ENCODE measurements around the gene PIM1. TPM values are rescaled to one million over a fixed set of nuclear protein-coding genes. Genes with fewer than 3 reads are reported as not detected.

Gene PIM1
- total and polyA plus RNA-seq, 9 of the 15 experiments (the other 6 are each of a cell fraction or from before 2014, with no cell fraction given) = 19.0 to 789 (median 212) TPM

DNA sequence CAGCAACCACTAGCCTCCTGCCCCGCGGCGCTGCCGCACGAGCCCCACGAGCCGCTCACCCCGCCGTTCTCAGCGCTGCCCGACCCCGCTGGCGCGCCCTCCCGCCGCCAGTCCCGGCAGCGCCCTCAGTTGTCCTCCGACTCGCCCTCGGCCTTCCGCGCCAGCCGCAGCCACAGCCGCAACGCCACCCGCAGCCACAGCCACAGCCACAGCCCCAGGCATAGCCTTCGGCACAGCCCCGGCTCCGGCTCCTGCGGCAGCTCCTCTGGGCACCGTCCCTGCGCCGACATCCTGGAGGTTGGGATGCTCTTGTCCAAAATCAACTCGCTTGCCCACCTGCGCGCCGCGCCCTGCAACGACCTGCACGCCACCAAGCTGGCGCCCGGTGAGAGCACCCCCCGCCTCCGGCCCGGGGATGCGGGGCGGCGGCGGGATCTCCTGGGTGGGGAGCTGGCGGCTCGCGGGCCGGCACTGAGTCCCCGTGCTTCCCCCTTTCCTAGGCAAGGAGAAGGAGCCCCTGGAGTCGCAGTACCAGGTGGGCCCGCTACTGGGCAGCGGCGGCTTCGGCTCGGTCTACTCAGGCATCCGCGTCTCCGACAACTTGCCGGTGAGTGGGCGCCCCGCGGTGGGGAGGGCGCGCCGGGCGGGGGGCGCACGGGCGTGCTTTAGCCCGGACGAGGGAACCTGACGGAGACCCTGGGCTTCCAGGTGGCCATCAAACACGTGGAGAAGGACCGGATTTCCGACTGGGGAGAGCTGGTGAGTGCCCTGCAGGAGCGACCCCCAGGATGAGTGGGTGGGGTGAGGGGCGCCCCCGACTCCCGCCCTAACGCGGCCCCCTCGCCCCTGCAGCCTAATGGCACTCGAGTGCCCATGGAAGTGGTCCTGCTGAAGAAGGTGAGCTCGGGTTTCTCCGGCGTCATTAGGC lies 585 bp downstream of the PIM1 start (continued):
- TF ChIP-seq ATF1 (CRISPR knock-in tag; IDR thresholded peaks at IDR 0.05) (no peak), ATF1 (tag; IDR thresholded peaks at IDR 0.05) (no peak; the same call in 1 of the 2 replicates), STAT5A (IDR thresholded peaks at IDR 0.05; ENCODE audit: borderline replicate concordance, low read length) (no peak), LEF1 (IDR thresholded peaks at IDR 0.05) (no peak), RBFOX2 (IDR thresholded peaks at IDR 0.05; ENCODE audit: low read depth, low read length) (peak; percentile 82), SRSF3 (IDR thresholded peaks at IDR 0.05; ENCODE audit: insufficient read depth, low read length) (peak; percentile 94), IFI16 (CRISPR knock-in tag; IDR thresholded peaks at IDR 0.05) (no peak), MYC (IDR thresholded peaks at IDR 0.05; ENCODE audit: low read depth, low read length) (peak; percentile 29; the same call in 1 of the 2 replicates), MYC (CRISPR knock-in tag; IDR thresholded peaks at IDR 0.05; ENCODE audit: borderline replicate concordance, low read depth) (peak; percentile 64; the same call in 1 of the 2 replicates), HCFC1 (IDR thresholded peaks at IDR 0.05; ENCODE audit: low read depth, low read length) (no peak; the same call in 1 of the 2 replicates), PCBP2 (IDR thresholded peaks at IDR 0.05; ENCODE audit: low read depth, low read length, poor library complexity, severe bottlenecking) (no peak), HDGF (IDR thresholded peaks at IDR 0.05) (no peak), TAF1 (IDR thresholded peaks at IDR 0.05; ENCODE audit: control insufficient read depth, extremely low read depth, insufficient read depth, low read length, severe bottlenecking) (peak; percentile 56), HNRNPH1 (optimal IDR thresholded peaks at IDR 0.05; ENCODE audit: low read depth, low read length) (no peak), GTF2A2 (tag; IDR thresholded peaks at IDR 0.05) (no peak)
- TF ChIP-seq, protein P1, sequence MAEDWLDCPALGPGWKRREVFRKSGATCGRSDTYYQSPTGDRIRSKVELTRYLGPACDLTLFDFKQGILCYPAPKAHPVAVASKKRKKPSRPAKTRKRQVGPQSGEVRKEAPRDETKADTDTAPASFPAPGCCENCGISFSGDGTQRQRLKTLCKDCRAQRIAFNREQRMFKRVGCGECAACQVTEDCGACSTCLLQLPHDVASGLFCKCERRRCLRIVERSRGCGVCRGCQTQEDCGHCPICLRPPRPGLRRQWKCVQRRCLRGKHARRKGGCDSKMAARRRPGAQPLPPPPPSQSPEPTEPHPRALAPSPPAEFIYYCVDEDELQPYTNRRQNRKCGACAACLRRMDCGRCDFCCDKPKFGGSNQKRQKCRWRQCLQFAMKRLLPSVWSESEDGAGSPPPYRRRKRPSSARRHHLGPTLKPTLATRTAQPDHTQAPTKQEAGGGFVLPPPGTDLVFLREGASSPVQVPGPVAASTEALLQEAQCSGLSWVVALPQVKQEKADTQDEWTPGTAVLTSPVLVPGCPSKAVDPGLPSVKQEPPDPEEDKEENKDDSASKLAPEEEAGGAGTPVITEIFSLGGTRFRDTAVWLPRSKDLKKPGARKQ (CRISPR knock-in tag; IDR thresholded peaks at IDR 0.05) = no peak
- TF ChIP-seq, protein P2, sequence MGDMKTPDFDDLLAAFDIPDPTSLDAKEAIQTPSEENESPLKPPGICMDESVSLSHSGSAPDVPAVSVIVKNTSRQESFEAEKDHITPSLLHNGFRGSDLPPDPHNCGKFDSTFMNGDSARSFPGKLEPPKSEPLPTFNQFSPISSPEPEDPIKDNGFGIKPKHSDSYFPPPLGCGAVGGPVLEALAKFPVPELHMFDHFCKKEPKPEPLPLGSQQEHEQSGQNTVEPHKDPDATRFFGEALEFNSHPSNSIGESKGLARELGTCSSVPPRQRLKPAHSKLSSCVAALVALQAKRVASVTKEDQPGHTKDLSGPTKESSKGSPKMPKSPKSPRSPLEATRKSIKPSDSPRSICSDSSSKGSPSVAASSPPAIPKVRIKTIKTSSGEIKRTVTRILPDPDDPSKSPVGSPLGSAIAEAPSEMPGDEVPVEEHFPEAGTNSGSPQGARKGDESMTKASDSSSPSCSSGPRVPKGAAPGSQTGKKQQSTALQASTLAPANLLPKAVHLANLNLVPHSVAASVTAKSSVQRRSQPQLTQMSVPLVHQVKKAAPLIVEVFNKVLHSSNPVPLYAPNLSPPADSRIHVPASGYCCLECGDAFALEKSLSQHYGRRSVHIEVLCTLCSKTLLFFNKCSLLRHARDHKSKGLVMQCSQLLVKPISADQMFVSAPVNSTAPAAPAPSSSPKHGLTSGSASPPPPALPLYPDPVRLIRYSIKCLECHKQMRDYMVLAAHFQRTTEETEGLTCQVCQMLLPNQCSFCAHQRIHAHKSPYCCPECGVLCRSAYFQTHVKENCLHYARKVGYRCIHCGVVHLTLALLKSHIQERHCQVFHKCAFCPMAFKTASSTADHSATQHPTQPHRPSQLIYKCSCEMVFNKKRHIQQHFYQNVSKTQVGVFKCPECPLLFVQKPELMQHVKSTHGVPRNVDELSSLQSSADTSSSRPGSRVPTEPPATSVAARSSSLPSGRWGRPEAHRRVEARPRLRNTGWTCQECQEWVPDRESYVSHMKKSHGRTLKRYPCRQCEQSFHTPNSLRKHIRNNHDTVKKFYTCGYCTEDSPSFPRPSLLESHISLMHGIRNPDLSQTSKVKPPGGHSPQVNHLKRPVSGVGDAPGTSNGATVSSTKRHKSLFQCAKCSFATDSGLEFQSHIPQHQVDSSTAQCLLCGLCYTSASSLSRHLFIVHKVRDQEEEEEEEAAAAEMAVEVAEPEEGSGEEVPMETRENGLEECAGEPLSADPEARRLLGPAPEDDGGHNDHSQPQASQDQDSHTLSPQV (IDR thresholded peaks at IDR 0.05) = no peak
- TF ChIP-seq, protein P3, sequence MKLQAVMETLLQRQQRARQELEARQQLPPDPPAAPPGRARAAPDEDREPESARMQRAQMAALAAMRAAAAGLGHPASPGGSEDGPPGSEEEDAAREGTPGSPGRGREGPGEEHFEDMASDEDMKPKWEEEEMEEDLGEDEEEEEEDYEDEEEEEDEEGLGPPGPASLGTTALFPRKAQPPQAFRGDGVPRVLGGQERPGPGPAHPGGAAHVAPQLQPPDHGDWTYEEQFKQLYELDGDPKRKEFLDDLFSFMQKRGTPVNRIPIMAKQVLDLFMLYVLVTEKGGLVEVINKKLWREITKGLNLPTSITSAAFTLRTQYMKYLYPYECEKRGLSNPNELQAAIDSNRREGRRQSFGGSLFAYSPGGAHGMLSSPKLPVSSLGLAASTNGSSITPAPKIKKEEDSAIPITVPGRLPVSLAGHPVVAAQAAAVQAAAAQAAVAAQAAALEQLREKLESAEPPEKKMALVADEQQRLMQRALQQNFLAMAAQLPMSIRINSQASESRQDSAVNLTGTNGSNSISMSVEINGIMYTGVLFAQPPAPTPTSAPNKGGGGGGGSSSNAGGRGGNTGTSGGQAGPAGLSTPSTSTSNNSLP (IDR thresholded peaks at IDR 0.05; ENCODE audit: borderline replicate concordance, low read depth, low read length) = no peak
